Measurements from ENCODE around the gene ACOT7.

ACOT7 gene

GRCh38 chr1:6287029-6287428 is 106.5 kb downstream of the ACOT7 start:
- DNase-seq (ENCODE audit: low read depth) = no peak

DNA sequence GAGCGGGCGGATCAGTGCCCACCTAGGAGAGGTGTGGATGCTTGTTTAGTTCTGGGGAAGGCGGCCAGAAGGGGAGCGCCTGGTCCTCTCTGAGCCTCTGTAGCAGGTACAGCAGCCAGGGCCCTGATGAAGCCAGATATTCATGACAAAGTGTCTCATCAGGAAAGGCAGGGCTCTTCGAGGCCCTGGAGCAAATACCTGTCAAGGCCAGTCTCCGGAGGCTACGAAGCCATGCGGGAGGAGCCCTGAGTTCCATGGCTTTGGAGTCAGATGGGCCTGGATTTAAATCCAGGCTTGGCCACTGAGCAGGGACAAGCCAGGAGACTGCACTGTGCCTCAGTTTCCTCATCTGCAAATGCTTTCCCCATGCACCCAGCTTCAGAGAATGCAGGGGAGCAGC is 107.3 kb downstream of the ACOT7 start:
- DNase-seq (ENCODE audit: low read depth) = no peak

- no peak for DNase-seq (ENCODE audit: low read depth)
Measured at GRCh38 chr1:6285336-6285735, 108.2 kb downstream of the ACOT7 start.

DNA sequence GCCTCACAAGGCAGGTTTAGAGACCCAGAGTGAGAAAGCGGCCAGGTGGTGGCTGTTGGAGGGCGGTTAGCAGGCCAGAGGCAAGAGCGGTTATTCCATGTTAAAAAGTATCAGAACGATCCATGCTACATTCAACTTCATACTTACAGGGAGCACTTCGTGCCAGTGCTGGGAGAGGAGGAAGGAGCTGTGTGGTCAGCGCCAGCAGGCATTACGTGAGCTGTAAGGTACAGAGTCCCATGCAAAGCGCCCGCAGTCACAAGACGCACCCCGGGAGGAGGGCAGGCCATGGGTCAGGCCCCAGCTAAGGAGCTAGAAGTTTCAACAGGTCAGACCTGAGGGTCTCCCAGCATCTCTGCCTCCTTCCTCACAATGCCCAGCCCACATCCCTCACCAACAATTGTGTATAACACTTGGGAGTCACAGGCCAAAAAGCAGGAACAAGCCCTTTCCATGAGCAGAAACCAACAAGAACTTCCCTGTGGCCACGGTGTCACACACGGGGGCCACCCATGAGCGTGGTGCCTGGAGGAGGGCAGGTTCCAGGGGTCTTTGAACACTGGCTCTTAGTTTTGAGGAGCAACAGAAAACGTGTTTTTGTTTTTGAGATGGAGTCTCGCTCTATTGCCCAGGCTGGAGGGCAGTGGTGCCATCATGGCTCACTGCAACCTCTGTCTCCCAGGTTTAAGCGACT is 110.8 kb downstream of the ACOT7 start:
- DNase-seq (ENCODE audit: low read depth) = no peak

DNA sequence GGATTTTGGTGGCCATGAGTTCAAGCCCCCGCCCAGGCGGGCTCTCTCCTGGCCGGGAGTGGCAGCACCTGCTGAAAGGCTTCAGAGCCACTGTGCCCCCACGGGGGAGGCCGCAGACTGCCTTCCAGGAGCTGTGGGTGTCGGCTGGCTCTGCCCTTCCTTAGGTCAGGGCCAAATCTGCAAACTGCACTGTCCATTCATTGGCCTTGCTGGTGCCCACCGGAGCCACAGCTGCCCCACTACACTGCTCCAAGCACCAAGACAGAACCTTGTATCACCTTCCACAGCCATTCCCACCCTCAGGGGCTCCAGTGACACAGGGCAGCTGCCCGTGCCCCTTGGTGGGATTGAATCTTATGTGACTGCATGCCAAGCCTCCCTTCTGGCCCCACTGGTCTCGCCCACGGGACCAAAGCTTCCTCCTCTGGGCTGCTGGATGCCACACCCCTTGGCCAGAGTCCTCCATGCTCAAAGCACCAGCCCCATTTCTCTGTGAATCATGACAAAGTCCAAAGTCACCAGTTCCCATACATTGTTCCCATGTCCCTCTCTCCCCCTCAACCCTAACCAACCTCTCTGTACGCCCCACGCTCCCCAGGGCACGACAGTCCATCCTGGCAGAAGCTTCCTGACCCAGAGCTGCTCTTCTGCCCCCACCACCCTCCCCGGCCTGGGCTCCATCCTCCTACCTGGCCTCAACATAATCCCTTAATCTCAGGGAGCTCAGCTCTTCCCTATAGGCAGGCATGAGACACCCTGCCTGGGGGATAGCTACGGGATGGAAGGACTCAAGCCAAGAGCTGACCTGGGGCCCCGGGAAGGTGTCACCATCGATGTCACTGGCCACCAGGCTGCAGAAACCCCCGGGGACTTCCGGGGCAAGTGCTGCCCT is 111.8 kb downstream of the ACOT7 start:
- no peak for DNase-seq (ENCODE audit: low read depth)

DNA sequence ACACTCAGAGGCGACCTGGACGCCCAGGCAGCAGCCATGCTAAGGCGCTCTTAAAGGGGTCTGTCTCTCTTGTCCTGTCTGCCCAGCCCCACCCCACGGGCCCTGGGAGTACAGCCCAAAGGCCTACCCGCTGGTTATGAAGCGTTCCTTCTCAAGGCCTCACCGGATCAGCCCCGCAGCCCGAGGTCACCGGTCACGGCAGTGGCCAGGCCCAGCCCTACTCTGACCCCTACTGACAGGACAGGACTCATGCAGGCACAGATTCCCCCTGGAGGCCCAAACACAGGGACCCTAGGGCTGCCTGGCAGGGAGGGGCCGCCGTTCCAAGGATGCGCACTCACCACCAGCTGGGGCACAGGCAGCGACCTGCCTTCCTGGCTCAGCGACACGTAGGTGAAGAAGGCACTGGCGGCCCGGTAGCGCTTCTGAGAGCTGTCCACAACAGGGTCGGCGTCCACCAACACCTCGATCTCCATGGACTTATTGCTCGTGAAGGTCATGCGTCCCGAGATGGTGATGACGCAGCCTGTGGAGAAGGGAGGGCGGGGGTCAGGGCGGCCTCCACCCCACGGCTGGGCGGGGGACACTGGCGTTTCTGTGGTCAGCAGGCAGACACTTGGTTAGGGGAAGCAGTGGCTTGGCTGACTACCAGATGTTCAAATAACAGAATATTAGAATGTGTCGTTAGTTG is 112.7 kb downstream of the ACOT7 start:
- DNase-seq (ENCODE audit: low read depth) = no peak

DNA sequence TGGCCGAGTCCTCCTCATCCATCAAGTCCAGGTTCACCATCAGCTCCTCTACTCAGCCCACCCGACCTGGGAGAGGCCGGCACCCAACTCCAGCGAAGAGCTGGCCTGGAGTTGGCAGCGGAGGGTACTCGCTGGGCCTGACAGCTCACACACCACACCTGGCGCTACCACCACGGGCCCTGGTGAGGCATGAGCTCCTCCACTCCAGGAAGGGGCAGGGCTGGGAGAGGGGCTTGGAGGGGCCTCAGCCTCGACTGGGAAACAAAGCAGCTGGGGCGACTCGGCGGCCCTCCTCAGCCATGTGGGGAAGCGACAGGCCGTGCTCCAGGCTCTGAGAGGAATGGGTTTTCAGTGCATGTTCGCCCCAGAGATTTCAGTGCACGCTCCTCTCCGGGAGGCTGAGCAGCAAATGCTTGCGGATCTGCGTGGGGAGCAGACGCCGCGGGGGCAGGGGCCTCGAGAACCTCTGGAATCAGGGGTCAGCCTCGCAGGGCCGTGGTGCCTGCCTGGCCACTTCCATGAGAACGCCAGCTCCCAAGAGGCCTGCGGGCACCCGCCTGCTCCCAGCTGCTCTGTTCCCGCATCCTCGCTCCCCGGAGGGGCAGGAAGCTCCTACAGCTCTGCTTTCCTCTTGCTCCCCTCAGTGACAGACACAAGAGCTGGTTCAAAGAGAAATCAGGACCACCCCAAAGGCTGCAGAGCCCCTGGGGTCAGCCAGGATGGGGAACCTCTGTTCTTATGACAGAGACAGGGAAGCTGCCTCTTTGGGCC is 113.8 kb downstream of the ACOT7 start:
- no peak for DNase-seq (ENCODE audit: low read depth)

GRCh38 chr1:6279066-6279465 is 114.5 kb downstream of the ACOT7 start:
- no peak for DNase-seq (ENCODE audit: low read depth)

GRCh38 chr1:6278263-6278662 is 115.3 kb downstream of the ACOT7 start:
- no peak for DNase-seq (ENCODE audit: low read depth)

DNA sequence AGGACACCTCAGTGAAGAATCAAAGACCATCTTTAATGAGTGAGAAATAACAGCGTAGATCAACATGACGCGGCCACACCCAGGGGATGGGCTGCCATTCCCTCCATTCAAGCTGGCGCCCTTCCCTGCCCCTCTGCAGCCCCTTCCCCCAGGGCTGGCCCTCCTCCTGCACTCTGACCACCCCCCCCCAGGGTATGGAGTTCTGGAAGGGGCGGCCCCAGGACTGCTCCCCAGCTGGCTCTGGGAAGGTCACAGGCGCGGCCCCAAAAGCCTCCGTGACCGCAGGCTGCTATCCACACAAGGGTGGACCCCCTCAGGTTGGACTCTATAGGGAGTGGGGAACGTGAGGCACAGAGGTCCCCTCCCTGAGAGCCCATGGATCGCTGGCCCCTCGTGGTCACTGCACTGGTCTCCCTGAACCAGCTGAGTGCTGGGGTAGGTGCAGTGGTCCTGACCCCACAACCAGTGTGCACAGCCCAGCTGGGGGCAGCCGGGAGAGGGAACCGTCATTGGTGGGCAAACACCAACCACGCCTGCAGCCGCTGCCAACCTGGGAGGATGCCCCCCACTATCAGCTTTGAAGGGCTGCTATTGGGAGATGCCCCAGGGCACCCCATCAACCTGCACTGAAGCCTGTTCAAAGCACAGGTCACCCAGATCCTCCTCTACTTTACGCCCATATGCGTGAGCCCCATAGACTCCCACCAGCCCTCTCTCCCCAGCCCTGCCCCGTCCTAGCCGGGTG is 116.6 kb downstream of the ACOT7 start:
- no peak for DNase-seq (ENCODE audit: low read depth)

- no peak for DNase-seq (ENCODE audit: low read depth)
Measured at GRCh38 chr1:6275826-6276782, 117.5 kb downstream of the ACOT7 start.

GRCh38 chr1:6274622-6275139 is 118.9 kb downstream of the ACOT7 start:
- DNase-seq (ENCODE audit: low read depth) = no peak

DNA sequence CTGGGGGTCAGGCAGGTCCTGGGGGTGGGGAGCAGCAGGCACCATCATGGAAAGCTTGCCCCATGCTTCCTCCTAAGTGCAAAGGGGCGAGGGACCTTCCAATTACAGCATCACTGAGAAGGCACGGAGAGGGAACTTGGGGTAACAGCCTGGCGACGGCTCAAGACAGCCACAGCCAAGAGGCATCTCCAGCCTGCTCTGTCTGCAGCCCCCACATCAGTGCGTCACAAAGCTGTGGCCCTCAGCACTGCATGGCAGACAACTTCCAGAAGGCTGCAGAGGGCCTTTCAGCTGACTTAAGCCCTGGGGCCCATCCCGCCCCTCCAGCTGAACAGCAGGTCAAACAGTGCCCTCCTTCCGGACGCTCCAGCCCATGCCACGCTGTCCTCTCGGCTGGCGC is 119.5 kb downstream of the ACOT7 start:
- no peak for DNase-seq (ENCODE audit: low read depth)

- DNase-seq (ENCODE audit: low read depth) = no peak
Measured at GRCh38 chr1:6273380-6273891, 120.1 kb downstream of the ACOT7 start.

DNA sequence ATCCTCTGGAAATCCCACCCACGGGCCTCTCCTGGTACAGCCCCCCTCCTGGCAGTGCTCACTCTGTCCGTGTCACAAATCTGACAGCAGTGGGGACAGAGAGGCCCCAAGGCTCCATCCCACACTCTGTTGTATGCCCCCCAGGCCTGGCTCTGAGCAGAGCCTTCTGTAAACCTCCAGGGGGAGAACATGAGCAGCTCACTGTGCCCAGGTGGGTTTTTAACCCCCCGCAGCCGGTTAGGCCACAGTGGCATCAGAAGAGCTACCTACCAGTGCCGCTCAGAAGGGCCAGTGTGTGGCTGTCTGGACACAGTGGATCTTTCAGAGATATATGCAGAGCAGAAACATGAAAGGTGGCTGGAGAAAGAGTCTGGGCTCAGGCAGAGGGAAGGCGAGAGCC is 120.7 kb downstream of the ACOT7 start:
- DNase-seq (ENCODE audit: low read depth) = no peak

DNA sequence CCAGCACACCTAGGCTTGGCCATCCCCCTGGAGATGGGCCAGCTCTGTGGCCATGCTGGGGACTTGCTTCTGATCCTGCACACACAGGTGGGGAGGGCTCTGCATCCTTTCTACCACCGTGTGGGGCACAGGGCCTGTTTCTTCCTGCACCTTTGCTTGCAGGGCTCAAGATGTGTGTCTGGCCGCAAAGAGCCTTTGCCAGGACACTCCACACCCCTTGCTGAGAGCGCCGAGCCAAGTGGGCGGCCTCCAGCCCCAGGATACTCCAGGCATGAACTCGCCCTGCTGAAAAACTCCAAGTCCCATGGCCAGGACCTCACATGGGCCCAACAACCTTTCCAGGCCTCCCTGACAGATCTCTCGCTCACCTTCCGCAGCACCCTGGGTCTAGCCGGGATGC is 121.1 kb downstream of the ACOT7 start:
- DNase-seq (ENCODE audit: low read depth) = no peak

- DNase-seq (ENCODE audit: low read depth) = no peak
Measured at GRCh38 chr1:6271554-6271953, 122.0 kb downstream of the ACOT7 start.

DNA sequence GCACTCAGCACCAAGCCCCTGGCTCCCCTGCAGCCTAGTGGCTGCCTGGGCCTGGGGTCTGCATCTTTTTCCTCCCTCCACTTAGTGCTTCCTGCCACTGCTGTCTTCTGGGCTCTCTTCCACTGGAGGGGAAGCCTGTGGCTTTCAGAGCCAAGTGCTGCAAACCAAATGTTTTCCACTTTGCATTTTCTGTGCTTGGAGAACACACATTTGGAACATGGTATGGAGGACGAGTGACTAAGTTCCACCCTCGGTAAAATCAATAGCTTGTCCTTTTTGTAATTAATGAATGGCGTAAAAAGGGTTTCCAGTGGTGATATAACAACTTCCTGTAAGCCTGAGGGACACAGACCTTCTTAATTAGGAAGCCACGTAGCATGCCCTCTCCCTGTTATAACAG is 122.6 kb downstream of the ACOT7 start:
- no peak for DNase-seq (ENCODE audit: low read depth)

DNA sequence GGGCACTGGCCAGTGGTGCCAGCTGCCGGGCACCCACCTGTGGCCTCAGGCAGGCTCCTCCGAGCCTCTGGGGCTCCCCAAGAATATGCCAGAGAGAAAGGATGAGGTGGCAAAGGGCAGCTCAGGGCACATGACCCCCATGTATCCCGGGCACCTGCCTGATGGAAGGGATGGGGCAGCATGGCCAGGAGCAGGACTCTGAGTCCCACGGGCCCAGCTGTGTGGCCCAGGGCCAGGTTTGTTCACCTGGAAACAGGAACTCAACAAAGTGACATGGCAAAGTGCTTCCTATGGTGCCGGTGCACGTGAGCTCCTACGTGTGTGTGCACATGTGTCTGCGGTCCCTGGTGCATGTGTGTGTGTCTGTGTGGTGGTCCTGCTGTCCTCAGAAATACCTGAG is 123.2 kb downstream of the ACOT7 start:
- no peak for DNase-seq (ENCODE audit: low read depth)
